Measurements from ENCODE around the gene ERCC4. TPM values are rescaled to one million over a fixed set of nuclear protein-coding genes. Genes with fewer than 3 reads are reported as not detected.

Gene ERCC4
- polyA plus RNA-seq (2.7 to 6.4 TPM (median 5.9 TPM) in 3 replicates), polyA minus RNA-seq (11.9 to 16.7 TPM (median 14.6 TPM) in 3 replicates)
- polyA plus RNA-seq (2011; ENCODE audit: low read depth) = 10.0 TPM
- 2.0 and 3.3 TPM in 2 replicates for polyA plus RNA-seq (2011; cell fraction: cytosol; rRNA removed)
- polyA plus RNA-seq (2011; cell fraction: nucleus; rRNA removed) = 6.0 and 8.8 TPM in 2 replicates
- polyA plus RNA-seq (2012; ENCODE audit: low replicate concordance) = 4.0 and 4.4 TPM in 2 replicates
- 9.6 TPM for polyA minus RNA-seq (2011; cell fraction: cytosol; rRNA and poly(A)+ RNA removed)
- polyA minus RNA-seq (2011; cell fraction: nucleus; rRNA and poly(A)+ RNA removed) = 7.1 and 16.4 TPM in 2 replicates

DNA sequence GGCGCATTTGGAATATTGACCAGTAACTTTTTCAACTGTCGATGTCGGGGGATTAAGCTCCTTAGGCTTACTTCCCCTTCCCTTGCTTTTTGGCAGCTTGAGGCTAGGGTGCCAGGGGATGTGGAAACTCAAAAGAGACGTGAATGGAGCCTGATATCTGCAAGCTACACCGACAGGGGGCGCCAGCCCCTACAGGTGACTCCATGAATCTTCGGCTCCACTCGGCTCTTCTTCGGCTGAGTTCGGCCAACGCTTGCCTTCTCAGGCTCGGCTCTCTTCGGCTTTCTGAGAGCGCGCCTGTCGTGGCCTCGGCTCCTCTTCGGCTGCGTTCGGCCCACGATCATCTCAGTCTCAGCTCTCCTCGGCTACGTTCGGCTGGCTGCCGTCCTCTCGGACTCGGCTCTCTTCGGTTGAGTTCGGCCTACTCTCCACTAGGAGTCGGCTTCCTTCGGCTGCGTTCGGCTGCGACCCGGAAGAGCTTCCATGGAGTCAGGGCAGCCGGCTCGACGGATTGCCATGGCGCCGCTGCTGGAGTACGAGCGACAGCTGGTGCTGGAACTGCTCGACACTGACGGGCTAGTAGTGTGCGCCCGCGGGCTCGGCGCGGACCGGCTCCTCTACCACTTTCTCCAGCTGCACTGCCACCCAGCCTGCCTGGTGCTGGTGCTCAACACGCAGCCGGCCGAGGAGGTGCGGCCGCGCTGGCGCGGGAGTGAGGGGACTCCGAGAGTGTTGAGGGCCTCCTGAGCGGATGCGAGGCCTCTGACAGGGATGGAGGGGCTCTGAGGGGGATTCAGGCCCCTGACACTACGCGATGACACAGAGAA is at the start of gene ERCC4:
Gene ERCC4, plus strand, starts transcription at position 472 of the 827 bp plus-strand sequence. Its CDS starts 12 bp downstream, at position 484.
- H3K4me1 ChIP-seq (ENCODE audit: control insufficient read depth, extremely low read depth, insufficient read depth, low read length) = peaks cover 12% of the 10 kb centered on the region
- no peaks in the 10 kb centered on the region for H3K9me1 ChIP-seq (ENCODE audit: control insufficient read depth, extremely low read depth, insufficient read depth, low read length)
- peak within 1 kb of the TSS; percentile 99 for H2AFZ ChIP-seq (ENCODE audit: control insufficient read depth, low read length)
- no peaks in the 10 kb centered on the region for H4K20me1 ChIP-seq (ENCODE audit: control insufficient read depth, extremely low read depth, insufficient read depth, low read length)
- FAIRE-seq (peak; percentile 95), DNase-seq (ENCODE audit: low read depth, low spot score) (peak; percentile 94)
- dilution Hi-C loops (cut with MboI; ENCODE audit: extremely low pct_ligation_motif_present, low sequenced_read_pairs) = no loop called here
- peak within 1 kb of the TSS; percentile 96 for H3K4me2 ChIP-seq (ENCODE audit: control insufficient read depth, extremely low read depth, insufficient read depth, low read depth, low read length)
- TF ChIP-seq, protein P1, sequence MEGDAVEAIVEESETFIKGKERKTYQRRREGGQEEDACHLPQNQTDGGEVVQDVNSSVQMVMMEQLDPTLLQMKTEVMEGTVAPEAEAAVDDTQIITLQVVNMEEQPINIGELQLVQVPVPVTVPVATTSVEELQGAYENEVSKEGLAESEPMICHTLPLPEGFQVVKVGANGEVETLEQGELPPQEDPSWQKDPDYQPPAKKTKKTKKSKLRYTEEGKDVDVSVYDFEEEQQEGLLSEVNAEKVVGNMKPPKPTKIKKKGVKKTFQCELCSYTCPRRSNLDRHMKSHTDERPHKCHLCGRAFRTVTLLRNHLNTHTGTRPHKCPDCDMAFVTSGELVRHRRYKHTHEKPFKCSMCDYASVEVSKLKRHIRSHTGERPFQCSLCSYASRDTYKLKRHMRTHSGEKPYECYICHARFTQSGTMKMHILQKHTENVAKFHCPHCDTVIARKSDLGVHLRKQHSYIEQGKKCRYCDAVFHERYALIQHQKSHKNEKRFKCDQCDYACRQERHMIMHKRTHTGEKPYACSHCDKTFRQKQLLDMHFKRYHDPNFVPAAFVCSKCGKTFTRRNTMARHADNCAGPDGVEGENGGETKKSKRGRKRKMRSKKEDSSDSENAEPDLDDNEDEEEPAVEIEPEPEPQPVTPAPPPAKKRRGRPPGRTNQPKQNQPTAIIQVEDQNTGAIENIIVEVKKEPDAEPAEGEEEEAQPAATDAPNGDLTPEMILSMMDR (optimal IDR thresholded peaks at IDR 0.05 in 1 of 3, IDR thresholded peaks at IDR 0.05 in 1 of 3, conservative IDR thresholded peaks at IDR 0.05 in 1 of 3; ENCODE audit: extremely low read depth in 1 of 3, insufficient read depth in 2 of 3, low read length in 3 of 3) = peak; percentile 83 to 99 (median 97)
- no peak for TF ChIP-seq EZH2 (IDR thresholded peaks at IDR 0.05; ENCODE audit: low read length)
- H3K79me2 ChIP-seq (ENCODE audit: control insufficient read depth, insufficient read depth, low read length) = peaks cover 13% of the 10 kb centered on the region
- H3K4me3 ChIP-seq (ENCODE audit: control insufficient read depth in 2 of 3, extremely low read depth in 1 of 3, insufficient read depth in 2 of 3, low read depth in 1 of 3, low read length in 3 of 3) = peak within 1 kb of the TSS; percentile 91 to 99 (median 92)
- H3K9me3 ChIP-seq (ENCODE audit: control insufficient read depth, low read depth, low read length) = no peaks in the 10 kb centered on the region
- H3K27me3 ChIP-seq (ENCODE audit: control insufficient read depth, extremely low read depth, insufficient read depth, low read length) = no peaks in the 10 kb centered on the region
- H3K9ac ChIP-seq (ENCODE audit: control insufficient read depth, extremely low read depth, insufficient read depth, low read length) = peak within 1 kb of the TSS; percentile 96
- H3K27ac ChIP-seq (ENCODE audit: control insufficient read depth, insufficient read depth, low read length) = peak within 1 kb of the TSS; percentile 82
- H3K36me3 ChIP-seq (ENCODE audit: control insufficient read depth in 2 of 2, extremely low read depth in 1 of 2, insufficient read depth in 2 of 2, low read length in 2 of 2) = peaks cover 0 to 4% of the 10 kb centered on the region in 2 experiments

DNA sequence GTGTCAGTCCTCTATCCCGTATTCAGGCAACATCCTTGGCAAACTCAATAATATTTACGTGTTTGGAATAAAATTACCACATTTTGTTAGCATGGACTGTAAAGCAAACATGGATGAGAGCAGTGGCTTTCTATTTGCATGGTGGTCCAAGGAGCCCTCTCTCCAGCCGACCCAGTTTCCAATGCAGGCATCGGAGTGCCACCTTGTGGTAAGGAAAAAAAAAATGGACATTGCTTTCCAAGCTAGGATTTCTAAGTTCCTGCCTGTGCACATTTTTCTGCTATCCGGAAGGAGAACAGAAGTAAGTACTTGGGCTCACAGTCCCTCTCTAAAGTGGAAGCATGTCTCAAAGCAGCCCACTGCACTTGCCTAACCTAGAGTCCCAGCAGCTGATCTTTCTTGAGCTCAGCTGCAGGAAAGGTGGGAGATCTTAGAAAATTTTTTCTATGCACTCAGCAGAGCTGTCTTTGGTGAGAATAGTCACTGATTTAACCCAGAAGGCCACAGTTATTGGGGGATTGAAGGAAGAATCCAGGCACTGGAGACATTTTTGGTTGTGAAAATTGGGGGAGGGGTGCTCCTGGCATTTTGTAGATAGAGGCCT is 46.0 kb upstream of the ERCC4 start:
- Histone ChIP-seq H3K36me3 (ENCODE audit: control insufficient read depth in 2 of 2, extremely low read depth in 1 of 2, insufficient read depth in 2 of 2, low read length in 2 of 2) (no peaks in the 10 kb centered on the region), H3K4me2 (ENCODE audit: control insufficient read depth, extremely low read depth, insufficient read depth, low read depth, low read length) (no peak overlapping the region), H3K9ac (ENCODE audit: control insufficient read depth, extremely low read depth, insufficient read depth, low read length) (no peak overlapping the region), H4K20me1 (ENCODE audit: control insufficient read depth, extremely low read depth, insufficient read depth, low read length) (no peaks in the 10 kb centered on the region), H3K27ac (ENCODE audit: control insufficient read depth, insufficient read depth, low read length) (no peak overlapping the region), H3K4me3 (ENCODE audit: control insufficient read depth in 2 of 3, extremely low read depth in 1 of 3, insufficient read depth in 2 of 3, low read depth in 1 of 3, low read length in 3 of 3) (no peak overlapping the region), H3K9me1 (ENCODE audit: control insufficient read depth, extremely low read depth, insufficient read depth, low read length) (no peaks in the 10 kb centered on the region), H3K4me1 (ENCODE audit: control insufficient read depth, extremely low read depth, insufficient read depth, low read length) (no peaks in the 10 kb centered on the region), H3K79me2 (ENCODE audit: control insufficient read depth, insufficient read depth, low read length) (no peaks in the 10 kb centered on the region), H2AFZ (ENCODE audit: control insufficient read depth, low read length) (no peak overlapping the region), H3K27me3 (ENCODE audit: control insufficient read depth, extremely low read depth, insufficient read depth, low read length) (no peaks in the 10 kb centered on the region), H3K9me3 (ENCODE audit: control insufficient read depth, low read depth, low read length) (no peaks in the 10 kb centered on the region)
- TF ChIP-seq, protein P1 (optimal IDR thresholded peaks at IDR 0.05 in 1 of 3, IDR thresholded peaks at IDR 0.05 in 1 of 3, conservative IDR thresholded peaks at IDR 0.05 in 1 of 3; ENCODE audit: extremely low read depth in 1 of 3, insufficient read depth in 2 of 3, low read length in 3 of 3) = peak; percentile 27 to 67 (median 52)
- no peak for TF ChIP-seq EZH2 (IDR thresholded peaks at IDR 0.05; ENCODE audit: low read length)
- no peak for DNase-seq (ENCODE audit: low read depth, low spot score)
- no peak for FAIRE-seq
- dilution Hi-C loops (cut with MboI; ENCODE audit: extremely low pct_ligation_motif_present, low sequenced_read_pairs) = no loop called here
